ENCODE measurements around the gene TRPM1.

- TF ChIP-seq ZNF384 (IDR thresholded peaks at IDR 0.05) (no peak), SUZ12 (IDR thresholded peaks at IDR 0.05) (no peak)
These were observed 84.2 kb downstream of the TRPM1 start for GRCh38 chr15:31017311-31017710.

Data from HEK293T (cell line).